ENCODE data around the gene GDF2.

The GDF2 gene

GRCh38 chr10:47371629-47372485 lies 49.6 kb downstream of the GDF2 start:
- no peak for DNase-seq

DNA sequence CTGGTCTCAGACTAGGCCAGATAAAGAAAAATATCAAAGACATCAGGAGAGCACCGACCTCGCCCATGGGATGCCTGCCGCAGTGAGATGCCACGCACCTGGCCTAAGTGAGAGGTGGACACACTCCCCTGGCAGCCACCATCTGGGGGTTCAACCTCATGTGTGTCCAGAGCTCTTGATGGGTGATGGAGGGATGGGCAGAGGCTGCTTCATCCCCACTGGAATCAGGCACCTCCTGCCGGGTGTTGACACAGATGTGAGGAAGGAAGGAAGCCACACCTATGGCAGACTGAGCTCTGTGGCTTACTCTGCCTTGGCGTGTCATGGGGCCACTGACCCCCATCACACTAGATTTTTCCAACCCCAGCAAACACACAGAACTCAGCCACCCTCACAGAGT lies 50.5 kb downstream of the GDF2 start:
- DNase-seq = no peak

DNA sequence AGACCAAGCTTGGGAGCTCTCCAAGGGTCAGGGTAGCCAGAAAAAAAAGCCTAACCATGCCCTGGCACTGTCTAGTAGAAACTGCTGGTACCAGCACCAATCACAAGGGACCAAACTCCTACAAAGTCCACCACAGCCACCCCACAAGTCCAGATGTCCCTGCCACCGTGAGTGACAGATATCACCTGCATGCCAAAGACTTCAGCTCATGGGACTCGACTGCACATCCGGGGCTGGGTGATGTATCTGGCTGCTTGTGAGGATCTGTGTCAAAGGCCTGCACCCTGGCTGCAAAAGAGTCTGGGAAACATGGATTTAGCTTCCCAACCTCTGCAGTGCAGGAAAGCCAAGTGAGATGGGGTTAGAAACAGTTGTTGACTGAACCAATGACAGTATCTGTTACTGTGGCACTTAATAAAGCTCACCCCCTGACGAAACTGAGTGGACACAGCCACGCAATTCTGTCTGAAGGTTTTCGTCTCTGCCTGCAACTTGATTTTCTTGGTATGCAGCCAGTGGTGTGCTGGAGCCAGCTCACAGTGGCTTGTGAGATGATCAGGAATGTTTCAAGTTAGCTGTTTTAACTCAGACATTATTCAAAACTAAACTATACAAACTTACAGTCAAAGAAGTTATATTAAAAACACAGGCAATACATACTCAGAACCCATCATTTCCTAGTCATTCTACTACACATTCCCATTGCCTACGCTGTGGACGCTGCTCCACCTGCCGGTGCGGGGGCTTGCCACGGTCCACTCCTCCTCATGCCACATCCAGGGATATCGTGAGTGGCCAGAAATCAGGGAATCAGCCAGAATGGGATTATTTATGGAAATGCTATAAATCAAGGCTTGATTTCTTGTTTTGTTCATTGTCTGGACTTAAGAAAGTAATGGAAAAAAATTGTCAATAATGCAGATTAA lies 52.6 kb downstream of the GDF2 start:
- DNase-seq = no peak

DNA sequence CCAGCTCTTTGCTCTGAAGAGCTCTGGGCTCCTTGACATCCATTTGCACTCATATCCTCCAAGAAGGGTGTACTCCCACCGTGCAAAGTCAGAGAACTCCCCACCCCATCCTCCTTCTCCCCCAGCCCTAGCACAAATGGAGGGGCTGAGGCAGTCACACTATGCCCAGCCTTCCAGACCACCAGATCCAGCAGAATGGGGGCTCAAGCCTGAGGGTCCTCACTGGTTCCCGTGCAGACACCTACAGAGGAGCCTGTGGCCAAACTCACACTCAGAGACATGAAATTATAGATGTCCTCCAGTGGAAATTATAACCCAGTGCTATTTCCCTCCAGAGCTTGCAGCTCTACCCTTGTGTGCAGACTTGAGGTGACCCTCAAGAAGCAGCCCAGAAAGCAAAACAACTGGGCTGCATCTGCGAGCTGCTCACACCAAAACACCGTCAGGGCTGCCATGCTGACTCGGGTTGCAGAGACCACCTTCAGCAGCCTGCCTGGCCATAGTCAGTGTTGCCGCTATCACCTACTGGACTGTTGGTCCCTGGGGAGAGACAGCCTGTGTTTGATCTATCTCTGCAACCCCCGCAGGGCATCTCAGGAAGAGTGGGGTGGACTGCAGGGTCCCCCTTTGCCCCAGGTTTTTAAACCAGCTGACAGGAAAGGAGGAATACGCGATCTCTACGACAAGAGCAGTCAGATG lies 54.4 kb downstream of the GDF2 start:
- no peak for DNase-seq

Measured in COR-L47 (cell line).